Effector memory CD4-positive, alpha-beta T cell (primary cell): ENCODE results near the gene LSM3.

Source experiments
- DNase-seq, 3 donors: peaks; one replicate each; pipeline ENCODE4 v3.0.0-alpha.2; 2020
- H3K27ac ChIP-seq: 2 replicates; pipeline ENCODE4 v1.7.0; 2013; ENCODE audit warnings: mild to moderate bottlenecking, low read length, moderate library complexity; ENCODE audit not compliant: insufficient read depth, poor library complexity, severe bottlenecking
- H3K27me3 ChIP-seq: replicated peaks from 2 replicates; pipeline ENCODE4 v1.7.0; 2013; ENCODE audit warnings: mild to moderate bottlenecking, low read length; ENCODE audit not compliant: insufficient read depth, control insufficient read depth, poor library complexity, severe bottlenecking
- H3K36me3 ChIP-seq: 2 replicates; pipeline ENCODE4 v1.7.0; 2013; ENCODE audit warnings: mild to moderate bottlenecking, low read length, moderate library complexity; ENCODE audit not compliant: control insufficient read depth, insufficient read depth
- H3K4me1 ChIP-seq: 2 replicates; pipeline ENCODE4 v1.7.0; 2013; ENCODE audit warnings: low read length, mild to moderate bottlenecking; ENCODE audit not compliant: control insufficient read depth, insufficient read depth, poor library complexity, severe bottlenecking
- H3K4me3 ChIP-seq: 2 replicates; pipeline ENCODE4 v1.7.0; 2013; ENCODE audit warnings: low read length, low read depth, mild to moderate bottlenecking; ENCODE audit not compliant: insufficient read depth, poor library complexity, severe bottlenecking
- H3K9me3 ChIP-seq: 2 replicates; pipeline ENCODE4 v1.7.0; 2013; ENCODE audit warnings: mild to moderate bottlenecking, low read length, moderate library complexity; ENCODE audit not compliant: control insufficient read depth
- total RNA-seq, 3 donors: gene quantifications; one replicate each; lab custom pipeline; 2026; lab: John Stamatoyannopoulos, UW

LSM3 gene
- total RNA-seq, result 14.9 to 22.8 (median 18.2) reads per million in 3 donors

GRCh38 chr3:14178247-14179113, at the start of gene LSM3, which contains the start of gene XPC:
Gene LSM3, plus strand, starts transcription at chr3:14178817. Its CDS starts 44 bp downstream, at chr3:14178861.
Gene XPC, minus strand, starts transcription at chr3:14178601. Its CDS starts 33 bp downstream, at chr3:14178568.
- Histone ChIP-seq H3K27ac (peak within 1 kb of the TSS; percentile 97), H3K36me3 (peaks cover 17% of the 10 kb centered on the region), H3K4me3 (peak within 1 kb of the TSS; percentile 84), H3K4me1 (peaks cover 47% of the 10 kb centered on the region), H3K9me3 (no peaks in the 10 kb centered on the region), H3K27me3 (no peaks in the 10 kb centered on the region)
- DNase-seq, result peak; percentile 97 to 98 (median 97)

GRCh38 chr3:14129296-14129695, 49.3 kb upstream of the LSM3 start:
- Histone ChIP-seq H3K4me1 (peaks cover 21% of the 10 kb centered on the region), H3K4me3 (no peak overlapping the region), H3K9me3 (no peaks in the 10 kb centered on the region), H3K36me3 (peaks cover 67% of the 10 kb centered on the region), H3K27ac (no peak overlapping the region), H3K27me3 (no peaks in the 10 kb centered on the region)
- no peak for DNase-seq

- H3K4me1 ChIP-seq, result peaks cover 21% of the 10 kb centered on the region
- no peak for DNase-seq
- peaks cover 76% of the 10 kb centered on the region for H3K36me3 ChIP-seq
- H3K4me3 ChIP-seq, result no peak overlapping the region
- H3K27me3 ChIP-seq, result no peaks in the 10 kb centered on the region
- no peak overlapping the region for H3K27ac ChIP-seq
- H3K9me3 ChIP-seq, result no peaks in the 10 kb centered on the region
Measured at GRCh38 chr3:14130230-14130629, 48.4 kb upstream of the LSM3 start.

GRCh38 chr3:14130707-14131106, 47.9 kb upstream of the LSM3 start:
- H3K4me1 ChIP-seq, result peaks cover 16% of the 10 kb centered on the region
- peaks cover 81% of the 10 kb centered on the region for H3K36me3 ChIP-seq
- no peak overlapping the region for H3K27ac ChIP-seq
- DNase-seq, result no peak
- no peak overlapping the region for H3K4me3 ChIP-seq
- no peaks in the 10 kb centered on the region for H3K27me3 ChIP-seq
- no peaks in the 10 kb centered on the region for H3K9me3 ChIP-seq

DNA sequence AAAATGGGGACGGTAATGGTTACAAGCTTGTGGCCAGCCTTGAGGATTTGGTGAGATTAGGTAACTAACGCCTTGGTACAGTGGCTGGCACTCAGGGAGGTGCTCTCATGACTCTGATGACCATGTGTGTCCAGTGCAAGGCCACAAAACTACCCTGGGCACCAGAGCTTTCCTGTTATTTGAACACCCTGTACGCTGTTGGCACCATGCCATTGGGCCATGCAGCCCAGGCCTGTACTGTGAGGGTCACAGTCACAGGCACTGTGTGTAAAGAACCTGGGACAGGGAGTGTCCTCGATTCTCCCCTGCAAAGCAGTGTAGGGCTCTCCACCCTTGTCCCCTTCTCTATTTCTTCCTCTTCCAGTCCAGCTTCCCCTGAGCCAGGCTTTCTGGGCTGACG, 47.5 kb upstream of the LSM3 start:
- no peak for DNase-seq
- Histone ChIP-seq H3K36me3 (peaks cover 85% of the 10 kb centered on the region), H3K27ac (no peak overlapping the region), H3K4me1 (peaks cover 12% of the 10 kb centered on the region), H3K27me3 (no peaks in the 10 kb centered on the region), H3K9me3 (no peaks in the 10 kb centered on the region), H3K4me3 (no peak overlapping the region)

- peaks cover 2% of the 10 kb centered on the region for H3K4me1 ChIP-seq
- no peak overlapping the region for H3K4me3 ChIP-seq
- H3K27ac ChIP-seq, result no peak overlapping the region
- H3K9me3 ChIP-seq, result no peaks in the 10 kb centered on the region
- no peaks in the 10 kb centered on the region for H3K27me3 ChIP-seq
- no peak for DNase-seq
- peaks cover 93% of the 10 kb centered on the region for H3K36me3 ChIP-seq
Measured at GRCh38 chr3:14132120-14132519, 46.5 kb upstream of the LSM3 start.

GRCh38 chr3:14132689-14133088, 45.9 kb upstream of the LSM3 start:
- no peak overlapping the region for H3K4me3 ChIP-seq
- H3K36me3 ChIP-seq, result peaks cover 96% of the 10 kb centered on the region
- DNase-seq, result no peak
- H3K27ac ChIP-seq, result no peak overlapping the region
- no peaks in the 10 kb centered on the region for H3K4me1 ChIP-seq
- H3K27me3 ChIP-seq, result no peaks in the 10 kb centered on the region
- H3K9me3 ChIP-seq, result no peaks in the 10 kb centered on the region

GRCh38 chr3:14133188-14133800, 45.3 kb upstream of the LSM3 start:
- H3K9me3 ChIP-seq, result no peaks in the 10 kb centered on the region
- H3K27me3 ChIP-seq, result no peaks in the 10 kb centered on the region
- no peak overlapping the region for H3K4me3 ChIP-seq
- peaks cover 96% of the 10 kb centered on the region for H3K36me3 ChIP-seq
- no peak for DNase-seq
- H3K4me1 ChIP-seq, result no peaks in the 10 kb centered on the region
- H3K27ac ChIP-seq, result no peak overlapping the region

GRCh38 chr3:14133876-14134275, 44.7 kb upstream of the LSM3 start:
- no peak overlapping the region for H3K27ac ChIP-seq
- no peaks in the 10 kb centered on the region for H3K27me3 ChIP-seq
- H3K9me3 ChIP-seq, result no peaks in the 10 kb centered on the region
- peaks cover 95% of the 10 kb centered on the region for H3K36me3 ChIP-seq
- no peak for DNase-seq
- H3K4me3 ChIP-seq, result no peak overlapping the region
- no peaks in the 10 kb centered on the region for H3K4me1 ChIP-seq

DNA sequence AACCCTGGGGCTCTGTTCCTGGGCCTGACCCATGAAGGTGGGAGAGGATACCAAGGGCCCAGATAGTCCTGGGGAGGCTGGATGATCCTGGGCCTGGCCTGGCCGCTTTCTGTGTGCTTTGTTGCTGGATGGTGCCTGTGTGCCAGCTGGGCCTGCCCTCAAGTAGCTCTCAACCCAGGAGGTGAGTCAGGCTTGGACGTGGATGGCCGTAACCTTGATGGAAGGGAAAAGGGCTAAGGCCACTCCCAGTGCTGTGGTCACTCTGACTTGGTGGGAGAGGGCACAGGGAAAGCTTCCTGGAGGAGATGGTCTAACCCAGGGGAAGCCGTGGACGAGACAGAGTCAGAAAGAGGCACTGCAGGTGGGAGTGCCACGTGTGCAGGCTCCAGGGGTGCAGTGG, 44.3 kb upstream of the LSM3 start:
- H3K4me3 ChIP-seq, result no peak overlapping the region
- H3K4me1 ChIP-seq, result no peaks in the 10 kb centered on the region
- peaks cover 96% of the 10 kb centered on the region for H3K36me3 ChIP-seq
- H3K9me3 ChIP-seq, result no peaks in the 10 kb centered on the region
- H3K27ac ChIP-seq, result no peak overlapping the region
- H3K27me3 ChIP-seq, result no peaks in the 10 kb centered on the region
- DNase-seq, result no peak
